SJCRH30 (cell line): ENCODE measurements around the gene CILP. TPM values are rescaled to one million over a fixed set of nuclear protein-coding genes. Genes with fewer than 3 reads are reported as not detected.
A peak's percentile ranks its signal among the peaks of the same experiment; 100 is the strongest.
"Not testable (repeated sequence)": the region's sequence is repeated elsewhere in the genome, so short reads cannot be mapped to it uniquely, and the experiment has no call there.

ENCODE experiments used
- DNase-seq, 2 experiments: peaks; one replicate each; pipeline ENCODE4 v3.0.0-alpha.2; 2015 to 2020
- H3K27ac ChIP-seq: fragments of 250-450 bp; sonication (Bioruptor Pico); 2 replicates; pipeline ENCODE4 v1.5.1; 2020; ENCODE audit warnings: mild to moderate bottlenecking, moderate library complexity
- H3K27me3 ChIP-seq: fragments of 250-450 bp; sonication (Bioruptor Pico); 2 replicates; pipeline ENCODE4 v1.5.1; 2020; ENCODE audit warnings: mild to moderate bottlenecking, moderate library complexity
- H3K36me3 ChIP-seq: fragments of 250-450 bp; sonication (Bioruptor Pico); 2 replicates; pipeline ENCODE4 v1.5.1; 2020; ENCODE audit warnings: mild to moderate bottlenecking, moderate library complexity
- H3K4me1 ChIP-seq: fragments of 250-450 bp; sonication (Bioruptor Pico); 2 replicates; pipeline ENCODE4 v1.5.1; 2020; ENCODE audit warnings: mild to moderate bottlenecking, moderate library complexity
- H3K4me3 ChIP-seq: fragments of 250-450 bp; sonication (Bioruptor Pico); 2 replicates; pipeline ENCODE4 v1.5.1; 2020; ENCODE audit warnings: mild to moderate bottlenecking, moderate library complexity
- H3K9me3 ChIP-seq: fragments of 250-450 bp; sonication (Bioruptor Pico); replicated peaks from 2 replicates; pipeline ENCODE4 v1.5.1; 2020; ENCODE audit warnings: mild to moderate bottlenecking, moderate library complexity
- total RNA-seq: library from RNA; depleted of rRNA; stranded (reverse); fragments of >200 nt; shearing (Covaris generic); gene quantifications from 2 replicates; pipeline ENCODE4 v1.2.3, GENCODE V29; 2014

CILP gene
- total RNA-seq, 1 experiment from 2014 or later = not detected

DNA sequence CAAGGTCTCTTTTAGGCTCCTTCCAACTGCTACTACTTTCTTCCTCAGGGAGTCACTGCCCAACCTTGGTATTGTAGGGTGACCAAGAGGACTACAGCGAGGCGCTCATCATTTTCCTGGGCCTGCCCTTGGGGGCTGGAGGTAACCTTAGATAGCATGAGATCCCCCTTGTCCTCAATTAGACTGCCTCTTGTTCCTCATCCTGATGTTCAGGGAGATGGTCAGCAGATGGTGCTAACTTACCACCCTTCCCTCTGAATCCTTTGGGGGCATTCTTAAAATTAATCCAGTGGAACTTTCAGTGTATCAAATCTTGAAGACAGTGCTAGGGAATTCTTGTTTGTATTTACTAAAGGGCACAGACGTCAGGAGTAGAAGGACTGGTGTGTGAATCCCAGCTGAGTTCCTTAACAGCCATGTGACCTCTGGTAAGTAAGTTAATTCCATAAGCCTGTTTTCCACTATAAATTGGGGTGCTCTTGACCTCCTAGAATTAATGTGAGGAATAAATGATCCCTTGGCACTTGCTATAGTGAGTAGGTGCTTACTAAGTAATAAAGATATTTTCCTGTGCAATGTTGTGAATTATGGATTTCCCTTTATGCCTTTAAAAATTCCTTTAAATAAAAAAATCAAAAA lies 22.1 kb downstream of the CILP start:
- no peak overlapping the region for H3K4me3 ChIP-seq
- no peaks in the 10 kb centered on the region for H3K9me3 ChIP-seq
- no peaks in the 10 kb centered on the region for H3K36me3 ChIP-seq
- no peak overlapping the region for H3K27ac ChIP-seq
- peaks cover 9% of the 10 kb centered on the region; the same call in 1 of the 2 replicates for H3K4me1 ChIP-seq
- H3K27me3 ChIP-seq = no peaks in the 10 kb centered on the region
- DNase-seq = peak; percentile 54 to 84

DNA sequence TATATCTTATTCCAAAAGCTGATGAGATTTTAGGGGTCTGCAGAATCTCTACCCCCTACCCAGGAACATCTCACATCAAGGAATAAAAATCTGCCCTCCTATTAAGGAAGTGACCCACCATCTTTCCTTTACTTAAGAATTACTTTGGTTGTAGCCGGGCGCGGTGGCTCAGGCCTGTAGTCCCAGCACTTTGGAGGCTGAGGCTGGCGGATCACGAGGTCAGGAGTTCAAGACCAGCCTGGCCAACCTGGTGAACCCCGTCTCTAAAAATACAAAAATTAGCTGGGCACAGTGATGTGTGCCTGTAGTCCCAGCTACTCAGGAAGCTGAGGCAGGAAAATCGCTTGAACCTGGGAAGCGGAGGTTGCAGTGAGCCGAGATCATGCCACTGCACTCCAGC lies 22.8 kb downstream of the CILP start:
- H3K36me3 ChIP-seq, H3K27me3 ChIP-seq, DNase-seq, H3K27ac ChIP-seq, H3K4me3 ChIP-seq, H3K9me3 ChIP-seq, H3K4me1 ChIP-seq: not testable (repeated sequence)

DNA sequence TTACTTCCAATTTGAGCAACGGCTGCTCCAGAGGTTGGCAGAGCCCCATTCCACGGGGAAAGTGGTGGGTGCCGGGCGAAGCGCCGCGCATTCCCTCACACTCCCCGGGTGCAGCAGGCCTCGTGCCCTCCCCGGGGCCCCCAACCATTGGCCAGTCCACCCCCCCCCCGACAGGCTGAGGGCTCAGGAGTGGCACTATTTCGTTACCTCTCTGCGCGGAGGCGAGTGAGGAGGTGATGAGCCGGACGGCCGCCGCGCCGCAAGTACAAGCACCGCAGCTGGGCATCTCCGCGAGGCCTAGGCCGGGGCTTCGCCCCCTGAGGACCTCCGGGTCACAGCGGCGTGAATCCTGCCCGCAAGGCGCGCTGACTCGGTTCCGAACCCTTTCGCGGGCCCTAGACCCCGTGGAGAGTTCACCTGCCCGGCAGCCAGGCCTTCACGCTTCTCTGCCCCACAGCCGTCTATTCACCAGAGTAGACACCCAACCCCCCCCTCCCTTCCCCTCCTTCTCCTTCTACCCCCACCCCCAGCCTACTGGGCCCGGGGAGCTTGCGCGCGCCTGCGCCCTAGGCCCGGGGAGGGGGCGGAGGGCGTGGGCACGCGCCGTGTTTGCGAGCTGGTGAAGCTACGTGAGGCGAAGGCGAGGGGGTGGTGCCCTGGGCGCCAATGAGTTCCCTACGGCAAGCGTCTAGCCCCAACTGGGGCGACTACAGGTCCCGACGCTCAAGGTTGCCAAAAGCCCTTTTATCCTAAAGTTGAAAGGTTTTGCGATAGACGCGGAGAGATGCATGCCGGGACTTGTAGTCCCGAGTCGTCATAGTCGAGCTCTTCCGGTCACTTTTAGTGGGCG lies 26.2 kb downstream of the CILP start, which contains the start of gene CLPX:
Gene CLPX, minus strand, starts transcription at position 475 of the 850 bp plus-strand sequence. Its CDS starts 189 bp downstream, at position 286.
- peak within 1 kb of the TSS; percentile 84 for H3K4me3 ChIP-seq
- peaks cover 13% of the 10 kb centered on the region for H3K4me1 ChIP-seq
- H3K27ac ChIP-seq = peak within 1 kb of the TSS; percentile 67
- no peaks in the 10 kb centered on the region for H3K9me3 ChIP-seq
- peaks cover 4% of the 10 kb centered on the region for H3K36me3 ChIP-seq
- DNase-seq = peak; percentile 89 to 90
- H3K27me3 ChIP-seq = no peaks in the 10 kb centered on the region

- H3K9me3 ChIP-seq = no peaks in the 10 kb centered on the region
- no peaks in the 10 kb centered on the region for H3K27me3 ChIP-seq
- H3K4me3 ChIP-seq = peak overlapping the region; percentile 84
- DNase-seq = peak; percentile 70 to 73
- peaks cover 12% of the 10 kb centered on the region for H3K4me1 ChIP-seq
- peaks cover 11% of the 10 kb centered on the region for H3K36me3 ChIP-seq
- H3K27ac ChIP-seq = peak overlapping the region; percentile 67
Measured at GRCh38 chr15:65184305-65184867, 26.9 kb downstream of the CILP start.

DNA sequence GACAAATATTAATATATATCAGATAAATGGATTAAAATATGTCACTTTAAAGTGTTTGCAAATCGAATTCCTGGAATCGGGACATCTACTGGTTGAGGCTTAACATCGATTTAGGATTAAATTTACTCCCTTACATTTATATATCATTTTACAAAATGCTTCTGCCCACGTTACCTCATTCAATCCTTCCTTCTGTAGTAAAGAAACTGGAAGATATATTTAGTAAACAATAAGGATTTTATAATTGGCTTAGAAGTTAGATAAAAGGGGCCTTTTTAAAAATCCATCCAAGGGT lies 27.5 kb downstream of the CILP start:
- no peaks in the 10 kb centered on the region for H3K9me3 ChIP-seq
- H3K4me1 ChIP-seq = peaks cover 8% of the 10 kb centered on the region
- H3K27ac ChIP-seq = peak overlapping the region; percentile 67
- H3K4me3 ChIP-seq = peak overlapping the region; percentile 84
- H3K36me3 ChIP-seq = peaks cover 17% of the 10 kb centered on the region
- DNase-seq = no peak
- H3K27me3 ChIP-seq = no peaks in the 10 kb centered on the region

- H3K9me3 ChIP-seq = no peaks in the 10 kb centered on the region
- peaks cover 8% of the 10 kb centered on the region for H3K4me1 ChIP-seq
- no peak for DNase-seq
Measured at GRCh38 chr15:65182538-65182937, 28.7 kb downstream of the CILP start.

DNA sequence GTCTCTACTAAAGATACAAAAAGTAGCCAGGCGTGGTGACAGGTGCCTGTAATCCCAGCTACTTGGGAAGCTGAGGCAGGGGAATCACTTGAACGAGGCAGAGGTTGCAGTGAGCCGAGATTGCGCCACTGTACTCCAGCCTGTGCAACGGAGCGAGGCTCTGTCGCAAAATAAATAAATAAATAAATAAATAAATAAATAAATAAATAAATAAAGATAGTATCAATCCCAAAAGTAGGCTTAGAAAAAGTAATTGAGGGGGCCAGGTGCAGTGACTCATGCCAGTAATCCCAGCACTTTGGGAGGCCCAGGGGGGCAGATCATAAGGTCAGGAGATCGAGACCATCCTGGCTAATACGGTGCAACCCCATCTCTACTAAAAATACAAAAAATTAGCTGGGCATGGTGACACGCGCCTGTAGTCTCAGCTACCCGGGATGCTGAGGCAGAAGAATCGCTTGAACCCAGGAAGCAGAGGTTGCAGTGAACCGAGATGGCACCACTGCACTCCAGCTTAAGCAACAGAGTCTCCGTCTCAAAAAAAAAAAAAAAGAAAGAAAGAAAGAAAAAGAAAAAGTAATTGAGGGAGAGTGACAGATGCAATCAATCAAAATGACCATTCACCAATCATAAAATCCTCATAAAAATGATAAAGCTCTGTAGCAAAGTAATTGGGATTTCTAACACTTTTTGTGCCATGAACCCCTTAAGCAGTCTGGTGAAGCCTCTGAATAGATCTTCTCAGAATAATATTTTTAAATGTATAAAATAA lies 29.5 kb downstream of the CILP start:
- peak in 1 of 2 experiments; percentile 41 for DNase-seq
- not testable (repeated sequence) for H3K4me3 ChIP-seq, H3K27ac ChIP-seq, H3K9me3 ChIP-seq, H3K4me1 ChIP-seq, H3K27me3 ChIP-seq
- peaks cover 33% of the 10 kb centered on the region for H3K36me3 ChIP-seq

More at GRCh38 chr15:65182538-65182937, 28.7 kb downstream of the CILP start:
- H3K27ac ChIP-seq = no peak overlapping the region
- peaks cover 30% of the 10 kb centered on the region for H3K36me3 ChIP-seq
- no peaks in the 10 kb centered on the region for H3K27me3 ChIP-seq
- H3K4me3 ChIP-seq = no peak overlapping the region

- peaks cover 43% of the 10 kb centered on the region for H3K36me3 ChIP-seq
- no peak overlapping the region for H3K27ac ChIP-seq
- H3K4me1 ChIP-seq = peaks cover 8% of the 10 kb centered on the region
- DNase-seq = no peak
- H3K9me3 ChIP-seq = no peaks in the 10 kb centered on the region
- H3K4me3 ChIP-seq = no peak overlapping the region
- no peaks in the 10 kb centered on the region for H3K27me3 ChIP-seq
Measured at GRCh38 chr15:65180167-65180566, 31.1 kb downstream of the CILP start.

DNA sequence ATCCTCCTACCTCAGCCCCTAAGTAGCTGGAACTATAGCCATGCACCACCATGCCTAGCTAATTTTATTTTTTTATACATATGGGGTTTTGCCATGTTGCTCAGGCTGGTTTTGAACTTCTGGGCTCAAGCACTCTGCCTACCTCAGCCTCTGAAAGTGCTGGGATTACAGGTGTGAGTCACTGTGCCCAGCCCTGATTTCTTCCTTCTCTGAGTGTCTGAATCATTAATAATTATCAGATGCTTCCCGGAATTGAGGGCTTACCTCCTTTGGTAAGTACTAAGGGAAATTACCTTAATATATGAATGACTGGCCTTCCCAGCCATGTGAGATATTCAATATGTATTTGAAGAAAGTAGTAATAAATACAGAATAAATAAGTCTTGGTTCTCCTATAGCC lies 33.4 kb downstream of the CILP start:
- Histone ChIP-seq H3K36me3 (peaks cover 54% of the 10 kb centered on the region), H3K4me3 (no peak overlapping the region), H3K9me3 (no peaks in the 10 kb centered on the region), H3K27me3 (no peaks in the 10 kb centered on the region), H3K27ac (no peak overlapping the region), H3K4me1 (peaks cover 14% of the 10 kb centered on the region)
- no peak for DNase-seq

GRCh38 chr15:65176056-65176455 lies 35.2 kb downstream of the CILP start:
- Histone ChIP-seq H3K27me3 (no peaks in the 10 kb centered on the region), H3K4me3 (no peak overlapping the region), H3K9me3 (no peaks in the 10 kb centered on the region), H3K36me3 (peaks cover 56% of the 10 kb centered on the region), H3K27ac (no peak overlapping the region), H3K4me1 (peaks cover 9% of the 10 kb centered on the region)
- DNase-seq = no peak

GRCh38 chr15:65175511-65175910 lies 35.8 kb downstream of the CILP start:
- Histone ChIP-seq H3K27me3 (no peaks in the 10 kb centered on the region), H3K4me1 (peaks cover 9% of the 10 kb centered on the region), H3K36me3 (peaks cover 56% of the 10 kb centered on the region), H3K4me3 (no peak overlapping the region), H3K9me3 (no peaks in the 10 kb centered on the region), H3K27ac (no peak overlapping the region)
- DNase-seq = no peak

- peak; percentile 77 to 83 for DNase-seq
- H3K4me3 ChIP-seq = no peak overlapping the region
- no peaks in the 10 kb centered on the region for H3K27me3 ChIP-seq
- H3K27ac ChIP-seq = no peak overlapping the region; the same call in 1 of the 2 replicates
- peaks cover 9% of the 10 kb centered on the region for H3K4me1 ChIP-seq
- H3K9me3 ChIP-seq = no peaks in the 10 kb centered on the region
- H3K36me3 ChIP-seq = peaks cover 55% of the 10 kb centered on the region
Measured at GRCh38 chr15:65174509-65174908, 36.8 kb downstream of the CILP start.

- H3K9me3 ChIP-seq = no peaks in the 10 kb centered on the region
- H3K4me1 ChIP-seq = peaks cover 9% of the 10 kb centered on the region; the same call in 1 of the 2 replicates
- no peaks in the 10 kb centered on the region for H3K27me3 ChIP-seq
- H3K4me3 ChIP-seq = no peak overlapping the region
- H3K27ac ChIP-seq = no peak overlapping the region
- DNase-seq = no peak
- H3K36me3 ChIP-seq = peaks cover 39% of the 10 kb centered on the region
Measured at GRCh38 chr15:65172531-65172930, 38.7 kb downstream of the CILP start.

DNA sequence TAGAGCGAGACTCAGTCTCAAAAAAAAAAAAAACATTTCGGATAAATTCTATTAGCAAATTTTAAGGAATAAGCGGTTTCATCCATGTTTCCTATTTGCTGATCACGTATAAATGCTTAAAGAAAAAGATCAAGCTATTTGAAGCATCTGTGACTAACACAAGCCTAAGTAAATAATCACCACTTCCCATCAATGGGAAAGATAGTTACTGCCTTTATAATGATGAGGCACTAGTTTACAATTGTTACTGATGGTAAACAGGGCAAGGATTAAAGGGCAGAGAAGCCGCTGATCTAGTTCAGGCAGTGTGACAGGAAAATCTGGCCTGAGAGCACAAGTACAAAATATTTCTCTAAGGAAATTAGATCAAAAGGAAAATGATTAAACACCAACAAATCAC lies 39.8 kb downstream of the CILP start:
- no peak overlapping the region for H3K4me3 ChIP-seq
- H3K9me3 ChIP-seq = no peaks in the 10 kb centered on the region
- peaks cover 39% of the 10 kb centered on the region for H3K36me3 ChIP-seq
- no peak for DNase-seq
- no peaks in the 10 kb centered on the region for H3K27me3 ChIP-seq
- H3K27ac ChIP-seq = no peak overlapping the region
- H3K4me1 ChIP-seq = peaks cover 9% of the 10 kb centered on the region; the same call in 1 of the 2 replicates
